HEK293T (cell line): Measurements from ENCODE around the gene UBR2.
"Not testable (repeated sequence)": the region's sequence is repeated elsewhere in the genome, so short reads cannot be mapped to it uniquely, and the experiment has no call there.

Experiments
- CTCF ChIA-PET: fragments of 350-600 bp; formaldehyde crosslinking; extraction: SDS; loops from one replicate; lab custom pipeline; 2021; ENCODE audit warnings: antibody characterized with exemption, inconsistent platforms; lab: Yijun Ruan, JAX
- POLR2A ChIA-PET: fragments of 350-600 bp; formaldehyde crosslinking; extraction: SDS; loops from one replicate; lab custom pipeline; 2020; ENCODE audit warnings: antibody characterized with exemption, inconsistent platforms; lab: Yijun Ruan, JAX
- DNase-seq: peaks from one replicate; pipeline ENCODE4 v3.0.0; 2012; ENCODE audit warnings: mixed read lengths; ENCODE audit errors: extremely low spot score
- ARNT ChIP-seq: fragments of 450-650 bp; IDR thresholded peaks from 2 replicates; pipeline ENCODE4 v1.6.1; 2017; ENCODE audit warnings: mild to moderate bottlenecking
- BHLHE40 ChIP-seq: fragments of 450-650 bp; IDR thresholded peaks from 2 replicates; pipeline ENCODE4 v1.6.1; 2016; ENCODE audit warnings: mild to moderate bottlenecking, moderate library complexity, borderline replicate concordance
- CTBP1 ChIP-seq: fragments of 450-650 bp; IDR thresholded peaks from 2 replicates; pipeline ENCODE4 v1.6.1; 2016; ENCODE audit warnings: borderline replicate concordance
- ELF4 ChIP-seq: fragments of 450-650 bp; IDR thresholded peaks from 2 replicates; pipeline ENCODE4 v1.6.1; 2017; ENCODE audit warnings: antibody characterized with exemption
- FOXA1 ChIP-seq: fragments of 450-650 bp; IDR thresholded peaks from 2 replicates; pipeline ENCODE4 v1.6.1; 2016; ENCODE audit warnings: mild to moderate bottlenecking
- FOXK2 ChIP-seq: fragments of 450-650 bp; IDR thresholded peaks from 2 replicates; pipeline ENCODE4 v1.6.1; 2016; ENCODE audit warnings: mild to moderate bottlenecking
- FOXM1 ChIP-seq: fragments of 450-650 bp; IDR thresholded peaks from 2 replicates; pipeline ENCODE4 v1.6.1; 2017; ENCODE audit warnings: mild to moderate bottlenecking, borderline replicate concordance
- HDGF ChIP-seq: fragments of 450-650 bp; IDR thresholded peaks from 2 replicates; pipeline ENCODE4 v1.6.1; 2017; ENCODE audit warnings: antibody characterized with exemption, borderline replicate concordance
- L3MBTL2 ChIP-seq: fragments of 450-650 bp; conservative IDR thresholded peaks from 2 replicates; pipeline ENCODE4 v1.6.1; 2016; ENCODE audit warnings: mild to moderate bottlenecking
- LEF1 ChIP-seq: fragments of 450-650 bp; IDR thresholded peaks from 2 replicates; pipeline ENCODE4 v1.6.1; 2017; ENCODE audit warnings: mild to moderate bottlenecking, borderline replicate concordance
- NFRKB ChIP-seq: fragments of 450-650 bp; IDR thresholded peaks from 2 replicates; pipeline ENCODE4 v1.6.1; 2016; ENCODE audit warnings: mild to moderate bottlenecking, moderate library complexity
- SP1 ChIP-seq: fragments of 450-650 bp; IDR thresholded peaks from 2 replicates; pipeline ENCODE4 v1.6.1; 2017
- SUZ12 ChIP-seq: fragments of 450-650 bp; IDR thresholded peaks from 2 replicates; pipeline ENCODE4 v1.6.1; 2016; ENCODE audit warnings: mild to moderate bottlenecking
- TARDBP ChIP-seq: fragments of 450-650 bp; IDR thresholded peaks from 2 replicates; pipeline ENCODE4 v1.6.1; 2016
- ZNF384 ChIP-seq: fragments of 450-650 bp; IDR thresholded peaks from 2 replicates; pipeline ENCODE4 v1.6.1; 2016
- TF ChIP-seq, protein P1 (sequence below): fragments of 450-650 bp; IDR thresholded peaks from 2 replicates; pipeline ENCODE4 v1.6.1; 2016

Gene UBR2

DNA sequence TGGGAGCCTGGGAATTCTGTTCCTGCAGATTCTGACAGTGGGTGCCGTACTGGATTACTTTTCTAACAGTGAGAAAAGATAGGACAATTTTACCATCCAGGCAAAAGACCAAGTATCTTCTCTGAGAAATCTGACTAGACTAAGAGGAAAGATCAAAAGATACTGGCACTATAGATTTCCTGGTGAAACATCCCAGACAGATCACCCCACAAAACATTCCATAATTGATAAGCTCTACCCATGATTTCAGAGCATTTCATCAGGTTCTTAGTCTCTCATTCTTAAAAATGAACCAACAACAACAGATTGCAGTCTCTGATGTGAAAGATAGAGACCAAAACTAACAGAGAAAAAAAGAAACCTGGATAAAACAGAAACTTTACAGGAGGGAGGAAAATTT lies 13.6 kb upstream of the UBR2 start:
- no peak for DNase-seq
- POLR2A ChIA-PET, result no interaction called here
- no peak for TF ChIP-seq NFRKB
- TF ChIP-seq LEF1, result no peak
- CTCF ChIA-PET, result interaction anchor here (0.7 kb wide), 1 partner anchor 842 kb away, joined by 3 read pairs; no protein-coding TSS in a partner anchor

DNA sequence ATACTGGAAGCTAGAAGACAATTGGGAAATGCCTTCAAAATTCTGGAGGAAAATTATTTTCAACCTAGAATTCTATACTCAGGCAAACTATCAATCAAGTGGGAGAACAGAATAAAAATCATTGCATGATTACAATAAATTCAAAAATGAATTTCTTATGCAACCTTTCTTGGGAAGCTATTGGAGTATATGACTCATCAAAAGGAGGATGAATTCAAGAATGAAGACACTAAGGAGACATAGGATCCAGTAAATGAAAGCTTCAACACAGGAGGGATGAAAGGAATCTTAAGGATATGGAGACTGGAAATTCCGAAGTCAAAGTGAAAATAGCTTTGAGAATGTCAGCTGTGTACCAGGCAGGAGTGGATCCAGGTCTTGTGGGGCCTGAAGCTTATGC lies 12.6 kb upstream of the UBR2 start:
- TF ChIP-seq FOXK2, result no peak
- TF ChIP-seq, protein P1, sequence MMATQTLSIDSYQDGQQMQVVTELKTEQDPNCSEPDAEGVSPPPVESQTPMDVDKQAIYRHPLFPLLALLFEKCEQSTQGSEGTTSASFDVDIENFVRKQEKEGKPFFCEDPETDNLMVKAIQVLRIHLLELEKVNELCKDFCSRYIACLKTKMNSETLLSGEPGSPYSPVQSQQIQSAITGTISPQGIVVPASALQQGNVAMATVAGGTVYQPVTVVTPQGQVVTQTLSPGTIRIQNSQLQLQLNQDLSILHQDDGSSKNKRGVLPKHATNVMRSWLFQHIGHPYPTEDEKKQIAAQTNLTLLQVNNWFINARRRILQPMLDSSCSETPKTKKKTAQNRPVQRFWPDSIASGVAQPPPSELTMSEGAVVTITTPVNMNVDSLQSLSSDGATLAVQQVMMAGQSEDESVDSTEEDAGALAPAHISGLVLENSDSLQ, result no peak
- TF ChIP-seq FOXA1, result no peak
- no peak for TF ChIP-seq FOXM1
- no peak for TF ChIP-seq NFRKB
- no peak for TF ChIP-seq ELF4
- TF ChIP-seq SP1, result no peak
- TF ChIP-seq TARDBP, result no peak
- no peak for TF ChIP-seq ARNT
- TF ChIP-seq LEF1, result no peak
- TF ChIP-seq CTBP1, result no peak
- no peak for TF ChIP-seq L3MBTL2
- TF ChIP-seq HDGF, result no peak
- no peak for TF ChIP-seq SUZ12
- TF ChIP-seq ZNF384, result no peak
- no peak for TF ChIP-seq BHLHE40
- ChIA-PET POLR2A (interaction anchor here (1.0 to 1.2 kb wide), 2 partner anchors 13 to 98 kb away, joined by 4 to 5 read pairs; partner anchors contain the start of gene UBR2), CTCF (no interaction called here)
- DNase-seq, result no peak

DNA sequence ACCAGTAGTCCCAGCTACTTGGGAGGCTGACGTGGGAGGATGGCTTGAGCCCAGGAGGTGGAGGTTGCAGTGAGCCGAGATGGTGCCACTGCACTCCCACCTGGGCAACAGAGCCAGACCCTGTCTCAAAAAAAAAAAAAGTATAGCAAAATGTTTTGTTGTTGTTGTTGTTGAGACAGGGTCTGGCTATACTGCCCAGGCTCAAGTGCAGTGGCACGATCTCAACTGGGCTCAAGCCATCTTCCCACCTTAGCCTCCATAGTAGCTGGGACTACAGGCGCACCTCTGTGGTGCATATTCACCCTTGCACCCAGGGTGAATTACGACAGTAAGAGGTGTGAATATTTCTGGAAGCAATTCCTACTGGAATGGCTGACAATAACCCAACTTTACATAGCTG lies 11.4 kb upstream of the UBR2 start:
- ChIA-PET POLR2A (no interaction called here), CTCF (no interaction called here)
- TF ChIP-seq ELF4 (no peak), ARNT (no peak), FOXA1 (no peak)
- no peak for DNase-seq

DNA sequence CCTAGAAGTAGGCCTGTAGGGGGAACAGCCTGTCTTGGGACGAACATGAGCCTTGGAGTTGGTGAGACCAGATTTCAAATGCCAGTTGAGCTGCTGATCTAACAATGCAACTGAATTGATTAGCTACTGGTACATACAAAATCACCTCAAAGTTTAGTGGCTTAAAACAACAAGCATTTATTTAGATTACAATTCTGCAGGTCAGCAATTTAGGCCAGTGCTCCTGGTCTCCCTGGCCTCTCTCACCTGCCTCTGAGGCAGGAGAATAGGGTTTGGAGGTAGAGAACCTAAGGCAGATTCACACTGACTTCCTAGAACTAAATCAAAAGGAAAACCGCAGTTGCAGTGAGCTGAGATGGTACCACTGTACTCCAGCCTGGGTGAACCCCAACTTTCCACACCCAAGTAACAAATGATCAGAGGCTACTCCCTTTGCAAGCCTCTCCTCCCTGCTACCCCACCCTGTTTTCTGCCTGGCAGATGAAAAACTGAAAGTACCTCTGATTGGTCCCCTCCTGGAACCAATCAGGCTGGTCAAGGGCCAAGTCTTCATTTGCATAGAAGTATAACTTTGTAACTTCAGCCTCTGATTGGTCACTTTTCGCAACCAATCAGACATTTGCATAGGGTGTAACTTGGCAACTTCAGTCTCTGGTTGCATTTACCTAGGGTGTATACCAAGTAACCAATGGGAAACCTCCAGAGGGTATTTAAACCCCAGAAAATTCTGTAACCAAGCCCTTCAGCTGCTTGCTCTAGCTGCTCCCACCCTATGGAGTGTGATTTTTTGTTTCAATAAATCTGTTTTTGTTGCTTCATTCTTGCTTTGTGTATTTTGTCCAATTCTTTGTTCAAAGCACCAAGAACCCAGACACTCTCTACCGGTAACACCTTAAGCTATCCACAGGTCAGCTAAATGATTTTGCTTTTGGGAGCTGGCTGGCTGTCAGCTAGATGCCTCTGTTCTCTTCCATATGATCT lies 8.1 kb upstream of the UBR2 start:
- ChIA-PET CTCF (interaction anchor here (0.6 to 5.9 kb wide), 3 partner anchors 8 to 170 kb away, joined by 3 to 32 read pairs (median 3); no protein-coding TSS in a partner anchor), POLR2A (interaction anchor here (1.0 to 1.2 kb wide), 2 partner anchors 8 kb away, joined by 3 to 8 read pairs; partner anchors contain the start of gene UBR2)
- TF ChIP-seq CTBP1 (no peak), SUZ12 (no peak), NFRKB (no peak), TARDBP (no peak), FOXA1 (no peak), BHLHE40 (no peak), FOXM1 (no peak)
- no peak for DNase-seq

DNA sequence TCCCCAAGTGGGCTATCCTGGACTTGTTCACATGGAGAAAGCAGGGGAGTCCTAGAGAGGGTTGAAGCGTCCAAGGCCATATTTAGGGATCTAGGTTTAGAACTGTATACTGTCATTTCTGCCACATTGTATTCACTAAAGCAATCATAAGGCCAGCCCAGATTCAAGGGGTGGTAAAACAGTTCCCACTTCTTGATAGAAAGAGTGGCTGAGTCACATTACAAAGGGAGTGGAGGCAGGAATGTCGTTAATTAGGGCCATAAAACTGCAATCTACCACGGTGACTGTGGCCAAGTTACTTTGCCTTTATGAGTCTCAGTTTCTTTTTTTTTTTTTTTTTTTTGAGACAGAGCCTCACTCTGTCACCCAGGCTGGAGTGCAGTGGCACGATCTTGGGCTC lies 7.4 kb upstream of the UBR2 start:
- CTCF ChIA-PET, result interaction anchor here (0.6 to 5.9 kb wide), 3 partner anchors 8 to 170 kb away, joined by 3 to 32 read pairs (median 3); no protein-coding TSS in a partner anchor
- no peak for DNase-seq
- no peak for TF ChIP-seq FOXK2
- TF ChIP-seq ZNF384, result peak; percentile 54
- POLR2A ChIA-PET, result interaction anchor here (1.2 kb wide), 1 partner anchor 9 kb away, joined by 8 read pairs; no protein-coding TSS in a partner anchor

DNA sequence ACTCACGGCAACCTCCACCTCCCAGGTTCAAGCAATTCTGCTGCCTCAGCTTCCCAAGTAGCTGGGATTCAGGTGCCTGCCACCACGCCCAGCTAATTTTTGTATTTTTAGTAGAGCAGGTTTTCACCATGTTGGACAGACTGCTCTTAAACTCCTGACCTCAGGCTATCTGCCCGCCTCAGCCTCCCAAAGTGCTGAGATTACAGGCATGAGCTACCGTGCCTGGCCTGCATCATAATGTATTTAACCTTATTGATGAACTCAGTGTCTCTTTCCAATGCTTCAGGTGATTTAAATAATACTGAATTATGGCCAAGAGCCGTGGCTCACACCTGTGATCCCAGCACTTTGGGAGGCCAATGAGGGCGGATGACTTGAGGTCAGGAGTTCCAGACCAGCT lies 4.6 kb upstream of the UBR2 start:
- not testable (repeated sequence) for DNase-seq
- ChIA-PET CTCF (interaction anchor here (5.9 kb wide), 1 partner anchor 12 kb away, joined by 32 read pairs; no protein-coding TSS in a partner anchor), POLR2A (interaction anchor here (1.1 kb wide), 1 partner anchor 11 kb away, joined by 5 read pairs; no protein-coding TSS in a partner anchor)

DNA sequence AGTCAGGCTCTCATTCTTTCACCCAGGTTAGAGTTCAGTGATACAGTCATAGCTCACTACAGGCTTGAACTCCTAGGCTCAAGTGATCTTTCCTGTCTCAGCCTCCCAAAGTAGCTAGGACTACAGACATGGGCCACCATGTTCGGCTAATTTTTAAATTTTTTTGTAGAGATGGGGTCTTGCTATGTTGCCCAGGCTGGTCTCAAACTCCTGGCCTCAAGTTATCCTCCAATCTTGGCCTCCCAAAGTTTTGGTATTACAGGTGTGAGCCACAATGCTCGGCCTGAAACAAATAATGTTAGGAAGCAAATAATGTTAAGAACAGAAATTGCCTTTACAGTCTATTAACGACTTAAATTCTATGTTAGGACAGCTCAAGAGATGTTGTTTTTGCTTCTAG lies 1.8 kb upstream of the UBR2 start:
- TF ChIP-seq FOXK2, result no peak
- no peak for TF ChIP-seq CTBP1
- no peak for TF ChIP-seq FOXA1
- TF ChIP-seq SUZ12, result no peak
- TF ChIP-seq SP1, result no peak
- TF ChIP-seq ELF4, result no peak
- TF ChIP-seq ZNF384, result no peak
- CTCF ChIA-PET, result no interaction called here
- POLR2A ChIA-PET, result no interaction called here
- DNase-seq, result no peak

DNA sequence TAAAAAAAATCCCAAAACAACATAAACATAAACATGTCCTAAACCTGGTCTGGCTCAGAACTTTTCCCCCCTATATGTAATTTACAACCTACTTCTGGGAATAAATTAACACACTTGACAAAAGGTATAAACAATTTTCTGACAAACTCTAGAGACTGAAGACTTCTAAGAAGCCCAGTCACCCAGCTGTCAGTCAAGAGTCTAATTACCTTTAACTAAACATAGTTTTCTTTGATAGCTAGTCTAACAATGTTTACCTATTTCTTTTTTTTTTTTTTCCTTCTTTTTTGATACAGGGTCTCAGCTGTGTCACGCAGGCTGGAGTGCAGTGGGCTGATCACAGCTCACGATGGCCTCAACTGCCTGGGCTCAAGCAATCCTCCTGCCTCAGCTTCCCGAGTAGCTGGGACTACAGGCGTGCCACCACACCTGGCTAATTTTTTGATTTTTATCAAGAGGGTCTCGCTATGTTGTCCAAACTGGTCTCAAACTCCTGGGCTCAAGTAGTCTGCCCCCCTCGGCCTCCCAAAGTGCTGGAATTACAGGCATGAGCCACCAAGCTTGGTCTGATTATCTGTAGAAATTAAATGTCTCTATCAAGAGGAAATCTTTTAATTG lies 932 bp upstream of the UBR2 start:
- TF ChIP-seq, protein P1, result peak; percentile 77
- no peak for TF ChIP-seq ZNF384
- CTCF ChIA-PET, result no interaction called here
- DNase-seq, result no peak
- POLR2A ChIA-PET, result interaction anchor here (1.0 to 2.7 kb wide), 4 partner anchors 15 to 367 kb away, joined by 6 to 30 read pairs (median 10); partner anchors contain the start of genes CNPY3, RPL7L1 and TRERF1
